Right lobe of liver (tissue), 4 donors: ENCODE results near the gene TMEM86A.

ENCODE experiments used
- CTCF ChIP-seq, 4 donors: fragments of 200-600 bp in 3 of 4; fragments of 450-650 bp in 1 of 4; IDR thresholded peaks; one replicate each; pipeline versions ENCODE4 v1.5.1 to v1.8.0; 2016 to 2022; ENCODE audit warnings: antibody characterized with exemption in 4 of 4, mild to moderate bottlenecking in 2 of 4
- POLR2A ChIP-seq: fragments of 450-650 bp; IDR thresholded peaks from one replicate; pipeline ENCODE4 v1.6.1; 2017; ENCODE audit warnings: antibody characterized with exemption, mild to moderate bottlenecking
- donor health status: DM: no; HTN: no; CAD: no.
- donor health status: DM: no; HTN: no; CAD: no.
- donor health status: DM: no; HTN: yes; CAD: no.

GRCh38 chr11:18726040-18726439 lies 27.5 kb downstream of the TMEM86A start, which contains the start of gene IGSF22:
- no peak for TF ChIP-seq CTCF (IDR thresholded peaks at IDR 0.05)
- no peak for TF ChIP-seq POLR2A
